Activated CD8-positive, alpha-beta memory T cell treated with anti-CD3 and anti-CD28 coated beads, Interleukin-2, amount 50 U/mL, for 48 hours (primary cell): ENCODE results near the gene ABHD17C.

Source experiments
- DNase-seq: peaks from one replicate; pipeline ENCODE4 v3.0.0-alpha.2; 2020

Gene ABHD17C

GRCh38 chr15:80691575-80691974, 3.5 kb upstream of the ABHD17C start:
- DNase-seq = no peak

DNA sequence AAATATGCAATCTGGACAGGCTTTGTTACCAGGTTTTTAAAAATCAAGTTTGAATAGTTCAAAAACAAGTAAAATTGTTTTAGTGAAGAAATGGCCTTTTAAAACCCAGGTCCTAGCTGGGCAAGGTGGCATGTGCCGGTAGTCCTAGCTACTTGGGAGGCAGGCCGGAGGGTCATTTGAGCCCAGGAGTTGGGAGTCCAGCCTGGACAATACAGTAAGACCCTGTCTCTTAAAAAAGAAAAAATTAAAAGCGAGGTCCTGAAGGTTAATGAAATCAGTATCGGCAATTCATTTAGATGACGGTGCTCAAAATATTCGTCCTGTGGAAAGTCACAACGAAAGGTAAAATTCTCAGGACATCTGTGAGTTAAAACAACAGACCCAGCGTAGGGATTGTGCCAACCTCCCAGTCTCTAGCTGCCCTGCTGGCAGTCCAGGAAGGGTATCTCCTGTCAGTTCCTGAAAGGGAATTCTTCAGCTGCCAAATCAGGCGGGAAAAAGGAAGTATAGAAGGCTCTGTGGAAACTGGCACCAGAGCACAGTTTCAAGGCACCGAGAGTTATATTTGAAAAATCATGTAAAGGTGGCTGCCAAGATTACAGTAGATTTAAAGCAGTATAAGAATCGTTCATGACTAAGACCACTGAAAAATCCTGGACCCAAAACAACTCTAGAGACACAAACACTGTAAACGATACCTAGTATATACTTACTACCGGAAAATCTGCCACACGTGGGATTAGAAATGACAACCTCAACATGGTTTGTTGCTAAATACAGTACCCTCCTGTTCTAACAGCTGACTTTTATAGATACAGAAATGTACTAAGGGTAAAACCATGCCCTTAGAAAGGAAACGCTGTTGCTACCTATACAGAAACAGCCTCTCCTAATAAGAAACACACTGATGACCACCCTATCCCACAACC, 1.2 kb upstream of the ABHD17C start:
- DNase-seq = no peak

DNA sequence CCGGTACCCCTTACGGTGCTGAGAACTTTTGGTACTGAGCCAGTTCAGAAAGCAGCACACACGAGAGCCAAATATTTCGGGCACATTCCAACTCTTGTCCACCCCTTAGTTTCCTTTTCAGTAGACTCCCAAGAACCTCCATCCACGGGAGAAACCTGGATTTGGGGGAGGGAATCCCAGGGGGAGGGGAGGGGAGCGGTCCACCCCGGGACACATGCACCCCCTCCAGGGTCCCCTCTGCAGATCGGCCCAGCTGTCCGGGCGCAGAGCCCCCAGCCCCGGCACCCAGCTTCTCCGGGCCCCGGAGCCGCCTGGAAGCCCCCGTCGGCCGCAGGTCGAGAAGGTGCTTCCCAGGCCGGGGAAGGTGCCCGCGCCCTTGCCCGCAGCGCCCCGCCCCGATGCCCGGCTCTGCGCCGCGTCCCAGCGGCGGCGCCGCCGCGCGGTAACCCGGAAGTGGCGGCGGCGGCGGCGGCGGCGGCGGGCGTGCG, 455 bp upstream of the ABHD17C start:
- DNase-seq = peak; percentile 59

GRCh38 chr15:80695911-80696661, 976 bp downstream of the ABHD17C start:
- peak; percentile 58 for DNase-seq

- no peak for DNase-seq
Observed at GRCh38 chr15:80697075-80697685, 2.1 kb downstream of the ABHD17C start.

DNA sequence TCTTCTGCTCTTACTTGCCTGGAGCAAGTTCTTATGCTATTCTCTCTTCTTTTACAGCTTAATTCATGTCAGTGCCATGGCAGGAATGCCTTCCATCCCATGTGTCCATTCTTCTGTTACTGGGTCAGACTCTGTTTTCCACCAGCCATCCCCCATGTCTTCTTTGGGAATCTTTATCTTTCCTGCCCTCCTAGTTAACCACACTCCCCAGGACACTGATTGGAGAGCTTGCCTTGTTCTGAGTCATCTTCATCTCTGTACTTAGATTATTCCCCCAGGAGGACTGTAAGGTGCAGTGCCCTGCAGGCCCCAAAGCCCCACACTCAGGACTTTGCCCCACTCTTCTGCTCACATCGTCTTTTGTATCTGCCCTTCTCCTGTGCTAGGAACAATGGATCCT, 3.6 kb downstream of the ABHD17C start:
- DNase-seq = no peak

DNA sequence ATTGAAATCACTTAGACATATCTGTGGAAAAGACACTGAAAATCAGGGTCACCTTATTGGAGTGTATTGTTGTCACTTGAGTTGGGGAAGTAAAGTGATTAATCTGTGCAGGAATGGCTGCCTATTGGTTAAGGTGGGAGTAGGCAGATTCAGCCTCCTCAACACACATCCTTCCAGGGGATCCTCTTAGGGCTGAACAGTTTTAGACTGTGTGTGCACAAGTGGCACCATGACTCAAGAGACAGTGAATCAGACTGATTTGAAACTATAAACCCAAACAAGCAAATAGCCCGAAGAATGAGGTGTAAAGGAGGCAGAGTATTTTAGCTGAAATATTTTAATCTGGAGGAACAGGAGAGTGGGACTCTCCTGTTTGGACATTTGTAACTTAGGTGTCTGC, 4.9 kb downstream of the ABHD17C start:
- no peak for DNase-seq

DNA sequence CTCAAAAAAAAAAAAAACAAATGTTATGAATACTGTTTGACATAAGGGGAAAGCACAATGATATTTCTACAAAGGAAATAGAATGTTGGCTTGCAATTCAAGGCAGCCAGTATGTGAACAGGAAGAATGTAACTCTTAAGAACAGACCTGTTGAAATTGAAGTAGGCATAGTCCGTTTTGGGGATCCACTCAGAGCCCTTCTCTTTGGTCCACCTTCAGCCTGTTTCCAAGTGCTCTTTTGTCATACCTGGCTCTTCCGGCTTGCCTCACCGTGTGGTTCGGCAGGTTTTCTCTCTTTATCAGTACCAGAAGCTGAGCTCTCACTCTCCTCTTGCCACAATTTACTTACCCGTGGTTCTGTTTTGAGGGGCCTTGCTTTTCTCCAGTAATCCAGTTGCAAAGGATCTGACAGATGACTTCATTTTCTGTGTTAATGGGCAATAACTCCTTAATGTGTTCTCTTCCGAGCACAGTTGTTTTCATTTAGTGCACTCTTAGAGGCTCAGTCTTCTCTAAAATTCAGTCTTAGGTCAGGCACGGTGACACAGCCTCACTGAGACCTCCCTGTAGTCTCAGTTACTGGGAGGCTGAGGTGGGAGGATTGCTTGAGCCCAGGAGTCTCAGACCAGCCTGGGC, 6.7 kb downstream of the ABHD17C start:
- DNase-seq = no peak

DNA sequence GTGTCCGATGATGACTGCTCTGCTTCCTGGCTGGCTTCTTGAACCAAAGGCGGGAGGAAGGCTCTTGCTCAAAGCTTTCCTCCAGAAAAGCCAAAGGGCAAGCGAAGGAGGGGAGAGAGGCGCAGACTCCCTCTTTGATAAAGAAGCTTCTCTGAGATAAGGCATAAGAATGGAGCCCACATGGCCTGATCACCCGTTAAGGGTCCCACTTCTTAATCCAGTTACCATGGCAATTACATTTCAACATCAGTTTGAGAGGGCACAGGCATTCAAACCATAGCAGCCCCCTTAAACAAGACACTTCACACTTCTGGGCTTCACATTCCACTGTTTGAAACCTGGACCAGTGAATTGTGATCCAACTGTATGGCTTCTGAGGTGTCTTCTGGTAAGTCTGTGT, 8.0 kb downstream of the ABHD17C start:
- no peak for DNase-seq

DNA sequence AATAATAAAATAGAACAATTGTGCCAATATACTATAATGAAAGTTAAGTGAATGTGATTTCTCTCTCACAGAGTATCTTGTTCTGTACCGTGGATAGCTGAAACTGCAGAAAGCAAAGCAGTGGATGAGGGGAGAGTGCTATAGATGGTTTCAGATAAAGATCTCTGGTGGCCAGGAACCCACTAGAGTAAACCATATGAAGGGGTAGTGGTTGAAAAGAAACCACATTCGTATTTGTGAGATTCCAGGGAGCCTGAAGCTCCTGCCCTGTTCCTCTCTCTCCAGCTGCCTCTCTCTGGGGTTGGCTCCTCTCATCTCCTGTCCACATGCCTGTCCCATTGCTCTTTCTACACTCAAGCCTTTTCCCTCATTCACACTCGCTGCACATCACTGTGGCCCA, 8.9 kb downstream of the ABHD17C start:
- no peak for DNase-seq

- no peak for DNase-seq
Observed at GRCh38 chr15:80706161-80706560, 11.1 kb downstream of the ABHD17C start.

DNA sequence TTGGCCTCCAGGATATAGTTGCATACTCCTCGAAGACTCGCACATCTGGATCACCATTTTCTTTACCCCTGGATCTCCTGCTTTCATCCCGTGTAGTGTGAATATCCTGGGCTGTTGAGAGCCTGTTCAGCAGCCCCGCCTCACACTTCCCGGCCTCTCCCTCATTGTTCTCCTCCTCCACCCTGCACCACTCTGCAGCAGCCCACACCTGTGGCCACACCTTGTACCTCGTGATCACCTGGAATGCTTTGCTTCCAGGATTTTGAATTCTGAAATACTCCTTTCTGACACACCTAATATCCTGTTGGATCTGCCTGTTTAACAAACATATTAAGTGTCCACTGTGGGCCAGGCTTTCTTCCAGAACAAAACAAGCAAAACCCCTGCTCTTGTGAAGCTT, 14.4 kb downstream of the ABHD17C start:
- DNase-seq = no peak

DNA sequence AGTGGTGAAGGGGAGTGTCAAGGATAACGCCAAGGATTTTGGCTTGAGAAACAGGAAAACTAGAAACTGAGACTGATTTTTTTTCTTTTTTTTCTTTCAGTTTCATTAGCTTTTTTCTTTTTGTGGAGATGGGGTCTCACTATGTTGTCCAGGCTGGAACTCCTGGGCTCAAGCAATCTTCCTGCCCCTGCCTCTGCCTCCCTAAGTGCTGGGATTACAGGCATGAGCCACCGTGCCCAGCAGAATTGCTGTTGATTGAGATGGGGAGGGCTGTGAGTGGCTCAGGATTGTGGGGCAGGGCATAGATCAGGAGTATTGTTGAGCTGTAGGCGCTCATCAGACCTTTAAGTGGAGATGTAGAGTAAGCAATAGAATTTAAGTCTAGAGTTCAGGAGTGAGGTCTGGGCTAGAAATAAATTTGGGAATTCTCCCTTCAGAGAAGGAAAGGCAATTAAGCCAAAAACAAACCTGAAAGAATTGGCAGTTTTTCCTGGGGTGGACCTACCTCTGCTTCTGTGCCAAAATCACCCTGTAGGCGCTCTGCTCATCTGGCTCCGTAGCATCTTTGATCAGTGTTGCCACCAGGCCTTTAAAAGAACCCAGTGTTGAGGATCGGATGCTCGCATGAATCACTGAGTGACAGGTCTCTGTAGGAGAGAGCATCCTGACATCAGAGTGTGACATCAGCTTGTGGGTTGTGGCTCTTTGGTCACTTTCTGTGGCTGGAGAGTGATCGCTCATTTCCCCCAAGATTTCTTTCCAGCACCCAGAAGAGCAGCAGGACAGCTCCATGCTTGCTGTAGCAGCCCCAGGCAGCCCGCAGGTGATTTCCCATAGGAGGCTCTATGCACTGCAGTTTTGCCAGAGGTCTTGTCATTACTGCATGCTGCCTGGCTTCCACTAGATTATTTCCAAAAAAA, 15.8 kb downstream of the ABHD17C start:
- peak; percentile 74 for DNase-seq

DNA sequence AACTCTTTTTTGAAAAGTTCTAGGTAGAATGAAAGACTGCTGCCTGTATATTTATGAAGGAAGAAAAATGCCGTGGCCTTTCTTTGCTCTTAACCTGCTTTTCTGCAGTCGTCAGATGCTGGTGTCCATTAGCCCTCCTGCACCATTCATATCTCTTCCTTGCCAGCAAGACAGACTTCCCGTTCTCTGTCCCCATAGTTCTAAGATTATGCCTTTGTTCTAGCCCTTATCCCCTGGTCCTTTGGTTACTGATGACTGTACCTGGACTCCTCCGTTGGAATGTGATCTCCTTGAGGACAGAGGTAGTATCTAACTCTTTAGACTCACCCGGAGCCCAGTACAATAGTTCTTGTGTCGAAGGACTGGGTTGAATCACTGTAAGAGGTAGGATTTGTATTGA, 16.8 kb downstream of the ABHD17C start:
- no peak for DNase-seq

DNA sequence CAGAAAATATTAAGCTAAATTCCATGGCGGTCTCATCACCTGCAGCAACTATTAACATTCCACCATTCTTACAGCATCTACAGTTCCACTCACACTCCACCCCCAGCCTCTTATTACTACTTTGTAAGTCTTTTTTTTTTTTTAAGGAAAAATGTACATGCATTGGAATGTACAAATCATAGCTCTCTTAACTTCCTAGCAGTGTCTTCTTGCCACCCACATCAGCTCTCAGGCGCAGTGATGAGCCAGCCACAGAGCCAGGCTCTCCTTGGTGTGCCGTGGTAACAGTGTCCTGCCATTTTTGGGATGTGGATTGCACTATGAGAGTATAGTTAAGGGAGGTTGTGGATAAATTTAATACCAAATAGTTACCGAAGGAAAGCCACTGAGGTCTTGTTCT, 17.8 kb downstream of the ABHD17C start:
- no peak for DNase-seq

DNA sequence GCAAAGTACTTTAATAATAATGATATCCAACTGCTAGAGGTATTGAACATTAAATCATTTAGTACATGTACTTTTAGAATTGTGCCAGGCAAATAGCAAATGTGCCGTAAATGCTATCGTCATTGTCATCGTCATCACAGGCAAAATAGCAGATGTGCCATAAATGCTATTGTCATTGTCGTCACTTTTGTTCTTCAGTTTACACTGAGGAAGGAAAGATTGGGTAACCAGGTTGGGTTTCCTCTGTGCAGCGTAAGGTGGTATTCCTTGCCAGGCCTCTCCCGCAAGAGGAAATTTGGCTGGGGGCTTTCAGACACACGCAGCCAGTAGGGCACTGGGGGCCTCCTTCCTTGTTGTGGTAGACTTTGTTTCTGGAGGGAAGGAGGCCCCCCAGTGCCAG, 26.4 kb downstream of the ABHD17C start:
- no peak for DNase-seq

DNA sequence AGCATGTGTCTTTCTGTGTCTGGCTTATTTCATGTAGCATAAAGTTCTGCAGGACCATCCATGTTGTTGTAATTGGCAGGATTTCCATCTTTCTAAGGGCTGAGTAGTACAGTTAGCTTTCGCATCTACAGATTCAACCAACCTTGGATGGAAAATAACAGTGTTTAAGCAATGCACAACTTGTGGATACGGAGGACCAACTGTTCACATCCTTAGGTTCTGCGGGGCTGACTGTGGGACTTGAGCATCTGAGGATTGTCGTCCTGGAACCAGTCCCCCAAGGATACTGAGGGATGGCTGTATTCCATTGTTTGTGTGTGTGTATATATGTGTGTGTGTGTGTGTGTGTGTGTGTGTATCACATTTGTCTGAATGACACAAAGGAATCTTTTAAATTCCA, 27.7 kb downstream of the ABHD17C start:
- DNase-seq = no peak

DNA sequence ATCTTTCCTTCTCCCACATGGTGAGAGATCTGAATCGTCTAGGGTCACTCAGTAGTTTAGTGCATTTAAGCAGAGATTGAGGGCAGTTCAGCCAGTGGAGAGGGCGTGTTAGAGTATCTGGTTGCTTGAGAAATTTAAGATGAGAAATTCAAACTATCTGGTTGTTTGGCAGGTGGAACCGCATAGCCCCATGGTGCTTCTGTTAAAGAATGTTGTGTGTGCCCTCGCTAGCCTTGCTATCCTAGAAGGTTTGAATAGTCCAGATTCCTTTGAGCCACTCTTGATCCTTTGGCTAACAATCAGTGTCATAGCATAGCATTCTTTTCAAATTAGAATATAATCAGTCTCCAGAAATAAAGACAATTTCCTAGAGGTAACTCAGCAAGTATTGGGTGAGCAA, 32.1 kb downstream of the ABHD17C start:
- DNase-seq = no peak

DNA sequence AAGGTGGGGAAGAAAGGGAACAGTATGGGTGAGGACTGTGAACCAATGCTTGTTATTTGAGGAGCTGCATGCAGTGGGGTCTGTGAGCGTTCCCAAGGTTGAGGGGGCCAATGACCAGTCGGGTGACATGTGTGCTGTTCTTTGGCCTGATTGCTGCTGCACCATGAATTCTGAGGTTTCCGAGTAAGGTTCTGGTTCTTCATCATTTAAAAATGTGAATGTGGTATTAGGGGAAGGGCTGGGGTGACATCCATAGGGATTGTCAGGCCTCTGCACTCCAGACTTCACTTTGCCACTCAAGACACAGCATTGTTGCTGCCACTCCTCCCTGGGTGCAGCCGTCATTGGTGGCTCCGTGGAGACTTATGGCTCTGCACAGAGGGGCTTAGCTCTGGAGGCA, 32.5 kb downstream of the ABHD17C start:
- DNase-seq = no peak

GRCh38 chr15:80730387-80730786, 35.3 kb downstream of the ABHD17C start:
- no peak for DNase-seq

- no peak for DNase-seq
Observed at GRCh38 chr15:80730926-80731325, 35.8 kb downstream of the ABHD17C start.

GRCh38 chr15:80732167-80732566, 37.1 kb downstream of the ABHD17C start:
- no peak for DNase-seq
